Sigmoid colon (tissue), 4 donors: ENCODE results near the gene YTHDF1.

ENCODE experiments used
- CTCF ChIP-seq, 4 experiments: fragments of 450-650 bp in 3 of 4; fragments of 200-600 bp in 1 of 4; IDR thresholded peaks; one replicate each; pipeline ENCODE4 v1.5.1; 2016 to 2019; ENCODE audit warnings: antibody characterized with exemption in 4 of 4, mild to moderate bottlenecking in 3 of 4, moderate library complexity in 2 of 4
- EP300 ChIP-seq, 4 donors: sonication (generic); formaldehyde crosslinking; IDR thresholded peaks; one replicate each; pipeline ENCODE4 v1.6.1; 2017; ENCODE audit warnings: antibody characterized with exemption in 4 of 4
- POLR2A ChIP-seq, 2 donors: fragments of 450-650 bp; IDR thresholded peaks; one replicate each; pipeline ENCODE4 v1.6.1; 2016; ENCODE audit warnings: antibody characterized with exemption in 2 of 2, mild to moderate bottlenecking in 2 of 2, moderate library complexity in 2 of 2
- POLR2AphosphoS5 ChIP-seq, 4 donors: sonication (generic); formaldehyde crosslinking; IDR thresholded peaks; one replicate each; pipeline ENCODE4 v1.6.1; 2017; ENCODE audit warnings: antibody characterized with exemption in 4 of 4

GRCh38 chr20:63238514-63239125 is 22.7 kb upstream of the YTHDF1 start:
- TF ChIP-seq EP300 (IDR thresholded peaks at IDR 0.05), result no peak
- TF ChIP-seq POLR2A (IDR thresholded peaks at IDR 0.05), result no peak
- no peak for TF ChIP-seq CTCF (IDR thresholded peaks at IDR 0.05)
- TF ChIP-seq POLR2AphosphoS5 (IDR thresholded peaks at IDR 0.05), result no peak
